Measurements from ENCODE around the gene RTKN. TPM values are rescaled to one million over a fixed set of nuclear protein-coding genes. Genes with fewer than 3 reads are reported as not detected.

RTKN gene
- total RNA-seq, 5 donors from 2014 or later (not counting 1 experiment from before 2014, with no cell fraction given) = 0.93 to 1.7 (median 0.96) TPM; not detected in 1

DNA sequence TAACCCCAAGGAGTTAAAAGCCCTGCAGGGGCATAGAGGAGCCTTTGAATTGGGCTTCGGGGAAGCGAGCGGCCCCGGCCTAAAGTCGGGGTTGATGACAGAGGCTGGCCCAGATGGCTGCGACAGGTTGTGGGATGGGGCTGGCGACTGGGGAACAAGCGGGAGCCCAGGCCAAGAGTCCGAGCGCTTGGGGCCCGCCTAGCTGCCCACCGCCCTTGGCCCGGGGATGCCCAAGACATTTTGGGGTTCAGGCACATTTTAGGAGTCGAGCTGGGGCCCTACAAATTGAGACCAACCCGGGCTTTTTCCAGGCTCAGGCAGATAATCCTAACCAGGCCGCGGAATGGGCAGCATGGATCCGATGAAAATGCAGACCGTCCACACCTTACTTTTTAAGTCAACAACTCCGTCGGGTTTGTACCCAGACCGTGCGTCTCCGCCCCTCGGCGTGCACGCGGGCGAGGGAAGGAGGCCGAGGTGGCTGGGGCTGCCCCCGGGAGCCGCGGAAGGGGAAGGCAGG lies 507 bp downstream of the RTKN start:
- no peak for ATAC-seq (replicated peaks in 1 of 4)
- no peak for DNase-seq
- peaks cover 4 to 54% of the 10 kb centered on the region in 2 experiments for H3K27me3 ChIP-seq (replicated peaks in 1 of 2; ENCODE audit: control insufficient read depth in 2 of 2, extremely low read depth in 1 of 2, insufficient read depth in 2 of 2, low read length in 1 of 2)
- H3K4me1 Mint-ChIP-seq = peaks cover 13 to 15% (median 14%) of the 10 kb centered on the region in 3 donors
- 52% methylated on average over 31 of the region's 33 CpGs for WGBS (ENCODE audit: insufficient coverage)
- no peaks in the 10 kb centered on the region for H3K36me3 Mint-ChIP-seq
- POLR2A ChIA-PET = interaction anchor here in 1 of 2 donors (0.9 kb wide), 1 partner anchor 17 kb away, joined by 3 read pairs; the partner anchor contains the start of gene WBP1
- H3K27me3 Mint-ChIP-seq = peaks cover 21 to 41% of the 10 kb centered on the region in 2 donors
- H3K27ac ChIP-seq (ENCODE audit: low read length) = no peak overlapping the region
- H3K9me3 Mint-ChIP-seq = no peaks in the 10 kb centered on the region
- CTCF ChIA-PET = no interaction called here
- peak overlapping the region; percentile 51 to 59 (median 56) for H3K4me3 Mint-ChIP-seq
- H3K4me1 ChIP-seq (ENCODE audit: control insufficient read depth in 1 of 2, extremely low read depth in 1 of 2, insufficient read depth in 2 of 2, low read length in 2 of 2) = peaks cover 0 to 26% of the 10 kb centered on the region in 2 experiments
- H3K27ac Mint-ChIP-seq = no peak overlapping the region
- H3K9me3 ChIP-seq = no peaks in the 10 kb centered on the region
- no peaks in the 10 kb centered on the region for H3K36me3 ChIP-seq (ENCODE audit: control insufficient read depth in 2 of 2, extremely low read depth in 1 of 2, insufficient read depth in 1 of 2, low read length in 1 of 2)
- peak overlapping the region; percentile 16 to 35 for H3K4me3 ChIP-seq (ENCODE audit: control insufficient read depth in 1 of 2, extremely low read depth in 1 of 2, low read length in 1 of 2)

DNA sequence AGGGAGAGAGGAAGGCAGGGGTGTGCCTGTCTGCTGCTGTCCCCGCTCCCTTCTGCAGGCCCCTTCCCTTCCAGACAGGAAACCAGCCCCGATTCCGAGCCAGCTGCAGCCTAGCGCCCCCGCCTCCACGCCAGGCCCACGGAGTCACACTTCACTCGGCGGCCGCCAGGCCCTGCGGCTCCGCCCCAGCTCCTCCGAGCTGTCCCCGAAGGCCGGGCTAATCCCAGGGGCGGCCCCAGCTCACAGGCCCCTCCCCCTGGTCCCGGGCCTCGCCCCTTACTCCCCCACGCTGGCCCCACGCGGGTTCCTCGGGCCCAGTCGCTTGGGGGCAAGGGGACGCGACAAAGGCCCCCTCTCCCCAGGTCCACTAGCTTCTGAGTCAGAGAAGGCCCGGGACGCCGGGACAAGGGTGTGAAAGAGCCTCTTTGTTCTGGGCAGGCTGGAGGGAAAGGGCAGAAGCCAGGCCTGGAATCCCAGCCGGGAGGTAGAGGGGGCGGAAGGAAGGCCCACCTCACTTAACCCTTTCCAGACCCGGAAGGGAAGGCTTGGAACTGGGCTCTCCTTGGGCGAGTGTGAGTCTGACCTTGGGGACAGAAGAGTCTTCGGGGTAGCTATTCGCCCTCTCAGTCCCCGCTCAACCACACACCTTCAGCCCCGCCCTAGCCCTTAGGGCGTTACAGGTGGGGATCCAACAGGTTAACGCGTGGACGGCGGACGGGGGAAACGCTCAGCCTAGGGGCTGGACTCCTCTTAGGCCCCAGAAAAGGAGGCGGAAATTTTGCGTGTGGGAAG lies 1.2 kb downstream of the RTKN start:
- Mint-ChIP-seq H3K4me3 (peak overlapping the region; percentile 34 to 59 (median 51)), H3K36me3 (no peaks in the 10 kb centered on the region)
- H3K4me3 ChIP-seq (ENCODE audit: control insufficient read depth in 1 of 2, extremely low read depth in 1 of 2, low read length in 1 of 2) = peak overlapping the region; percentile 15 to 56

DNA sequence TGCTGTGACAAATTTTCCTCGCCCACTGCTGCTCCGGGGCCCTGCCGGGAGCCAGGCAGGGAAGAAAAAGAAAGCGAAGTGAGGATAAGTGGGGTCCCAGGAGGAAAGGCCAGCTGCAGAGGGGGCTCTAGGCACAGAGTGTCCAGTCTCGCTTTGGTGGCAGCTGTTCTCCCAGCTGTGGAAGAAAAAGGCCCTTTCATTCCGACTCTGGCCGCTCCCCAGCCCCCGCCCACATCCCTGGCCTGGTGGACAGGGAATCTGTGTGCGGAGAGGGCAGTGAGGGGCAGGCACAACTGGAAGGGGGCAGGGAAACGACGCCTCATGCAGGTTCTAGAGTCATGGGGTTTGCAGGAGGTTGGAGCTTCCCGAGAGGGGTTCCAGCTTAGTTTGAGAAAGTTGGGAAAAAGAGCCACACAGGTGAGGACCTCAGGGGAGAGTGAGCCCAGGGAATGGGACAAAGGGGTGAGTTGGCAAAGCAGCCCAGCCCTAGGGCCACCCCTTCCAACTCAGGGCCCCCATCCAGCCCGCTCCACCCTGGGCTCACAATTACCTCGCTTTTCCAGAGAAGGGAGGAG lies 1.8 kb downstream of the RTKN start:
- H3K9me3 Mint-ChIP-seq = no peaks in the 10 kb centered on the region
- 73% methylated on average over 12 of the region's 14 CpGs for WGBS (ENCODE audit: insufficient coverage)
- CTCF ChIA-PET = no interaction called here
- no peaks in the 10 kb centered on the region for H3K36me3 Mint-ChIP-seq
- H3K27me3 ChIP-seq (replicated peaks in 1 of 2; ENCODE audit: control insufficient read depth in 2 of 2, extremely low read depth in 1 of 2, insufficient read depth in 2 of 2, low read length in 1 of 2) = peaks cover 4 to 52% of the 10 kb centered on the region in 2 experiments
- peak overlapping the region; percentile 15 to 56 for H3K4me3 ChIP-seq (ENCODE audit: control insufficient read depth in 1 of 2, extremely low read depth in 1 of 2, low read length in 1 of 2)
- no peaks in the 10 kb centered on the region for H3K36me3 ChIP-seq (ENCODE audit: control insufficient read depth in 2 of 2, extremely low read depth in 1 of 2, insufficient read depth in 1 of 2, low read length in 1 of 2)
- peaks cover 0 to 26% of the 10 kb centered on the region in 2 experiments for H3K4me1 ChIP-seq (ENCODE audit: control insufficient read depth in 1 of 2, extremely low read depth in 1 of 2, insufficient read depth in 2 of 2, low read length in 2 of 2)
- H3K4me1 Mint-ChIP-seq = peaks cover 13 to 15% (median 14%) of the 10 kb centered on the region in 3 donors
- H3K9me3 ChIP-seq = no peaks in the 10 kb centered on the region
- POLR2A ChIA-PET = interaction anchor here in 1 of 2 donors (1.0 kb wide), 1 partner anchor 18 kb away, joined by 3 read pairs; no protein-coding TSS in a partner anchor
- H3K27ac Mint-ChIP-seq = no peak overlapping the region
- no peak overlapping the region for H3K27ac ChIP-seq (ENCODE audit: low read length)
- no peak for DNase-seq
- no peak for ATAC-seq (replicated peaks in 1 of 4)
- peak overlapping the region; percentile 21 to 59 (median 43) for H3K4me3 Mint-ChIP-seq
- H3K27me3 Mint-ChIP-seq = peaks cover 21 to 39% of the 10 kb centered on the region in 2 donors

More for the DNA sequence above, 1.2 kb downstream of the RTKN start:
- Histone ChIP-seq H3K9me3 (no peaks in the 10 kb centered on the region), H3K27me3 (replicated peaks in 1 of 2; ENCODE audit: control insufficient read depth in 2 of 2, extremely low read depth in 1 of 2, insufficient read depth in 2 of 2, low read length in 1 of 2) (peaks cover 4 to 54% of the 10 kb centered on the region in 2 experiments), H3K4me1 (ENCODE audit: control insufficient read depth in 1 of 2, extremely low read depth in 1 of 2, insufficient read depth in 2 of 2, low read length in 2 of 2) (peaks cover 0 to 26% of the 10 kb centered on the region in 2 experiments), H3K27ac (ENCODE audit: low read length) (no peak overlapping the region), H3K36me3 (ENCODE audit: control insufficient read depth in 2 of 2, extremely low read depth in 1 of 2, insufficient read depth in 1 of 2, low read length in 1 of 2) (no peaks in the 10 kb centered on the region)
- CTCF ChIA-PET = no interaction called here
- H3K27me3 Mint-ChIP-seq = peaks cover 21 to 41% of the 10 kb centered on the region in 2 donors
- no peak overlapping the region for H3K27ac Mint-ChIP-seq
- POLR2A ChIA-PET = interaction anchor here (0.9 to 1.0 kb wide), 2 partner anchors 17 to 18 kb away, joined by 3 read pairs; partner anchors contain the start of gene WBP1 (in 1 of the 2)
- ATAC-seq (replicated peaks in 1 of 4) = peak; percentile 65 to 80 (median 69)
- peak in 13 of 35 experiments; percentile 10 to 53 (median 33) for DNase-seq
- H3K9me3 Mint-ChIP-seq = no peaks in the 10 kb centered on the region
- WGBS (ENCODE audit: insufficient coverage) = 46% methylated on average over 32 of the region's 45 CpGs
- H3K4me1 Mint-ChIP-seq = peaks cover 13 to 15% (median 14%) of the 10 kb centered on the region in 3 donors

DNA sequence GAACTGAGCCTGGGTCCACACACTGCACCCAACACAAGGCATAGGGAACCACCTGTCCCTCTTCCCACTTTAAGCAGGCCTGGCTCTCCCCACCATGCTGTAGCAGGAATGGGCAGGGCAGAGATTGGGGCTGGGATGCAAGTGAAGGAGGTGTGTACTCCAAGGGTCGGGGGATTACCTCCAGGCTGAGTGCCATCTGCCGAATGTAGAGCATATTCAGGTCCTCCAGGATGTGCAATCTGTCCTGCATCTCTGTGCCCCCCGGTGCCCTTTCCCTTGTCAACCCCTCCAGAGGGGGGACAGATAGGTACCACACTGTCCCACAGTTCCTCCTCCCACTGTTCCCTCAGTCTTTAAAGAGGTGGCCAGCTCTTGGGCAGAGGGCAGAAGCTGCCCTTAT lies 2.4 kb downstream of the RTKN start:
- Histone ChIP-seq H3K27me3 (replicated peaks in 1 of 2; ENCODE audit: control insufficient read depth in 2 of 2, extremely low read depth in 1 of 2, insufficient read depth in 2 of 2, low read length in 1 of 2) (peaks cover 4 to 49% of the 10 kb centered on the region in 2 experiments), H3K27ac (ENCODE audit: low read length) (no peak overlapping the region), H3K4me3 (ENCODE audit: control insufficient read depth in 1 of 2, extremely low read depth in 1 of 2, low read length in 1 of 2) (no peak overlapping the region), H3K9me3 (no peaks in the 10 kb centered on the region), H3K36me3 (ENCODE audit: control insufficient read depth in 2 of 2, extremely low read depth in 1 of 2, insufficient read depth in 1 of 2, low read length in 1 of 2) (no peaks in the 10 kb centered on the region), H3K4me1 (ENCODE audit: control insufficient read depth in 1 of 2, extremely low read depth in 1 of 2, insufficient read depth in 2 of 2, low read length in 2 of 2) (peaks cover 0 to 26% of the 10 kb centered on the region in 2 experiments)
- H3K4me3 Mint-ChIP-seq = peak overlapping the region in 1 of 3 donors; percentile 59
- H3K4me1 Mint-ChIP-seq = peaks cover 11 to 14% (median 13%) of the 10 kb centered on the region in 3 donors
- no peak overlapping the region for H3K27ac Mint-ChIP-seq
- H3K36me3 Mint-ChIP-seq = no peaks in the 10 kb centered on the region
- DNase-seq (no peak), ATAC-seq (replicated peaks in 1 of 4) (no peak)
- H3K27me3 Mint-ChIP-seq = peaks cover 18 to 38% of the 10 kb centered on the region in 2 donors
- ChIA-PET CTCF (no interaction called here), POLR2A (no interaction called here)
- 63% methylated on average over 1 of the region's 3 CpGs for WGBS (ENCODE audit: insufficient coverage)
- H3K9me3 Mint-ChIP-seq = no peaks in the 10 kb centered on the region

DNA sequence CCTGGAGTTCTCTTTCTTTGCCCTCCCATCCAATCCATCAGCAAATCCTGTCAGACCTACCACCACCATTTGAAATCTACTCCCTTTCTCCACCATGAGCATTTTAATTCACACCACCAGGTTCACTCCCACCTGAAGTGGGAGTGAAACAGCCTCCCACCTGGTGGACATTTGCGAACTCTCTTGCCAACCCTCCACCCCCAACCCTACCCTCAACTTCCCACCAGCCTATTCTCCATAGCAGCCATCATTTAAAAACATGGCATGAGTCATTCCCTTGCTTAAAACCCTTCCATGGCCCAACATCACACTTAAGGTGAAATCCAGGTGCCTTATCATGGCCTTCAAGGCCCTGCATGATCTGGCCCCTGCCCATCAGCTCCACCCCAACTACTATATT lies 3.5 kb downstream of the RTKN start:
- DNase-seq = no peak
- Histone ChIP-seq H3K4me1 (ENCODE audit: control insufficient read depth in 1 of 2, extremely low read depth in 1 of 2, insufficient read depth in 2 of 2, low read length in 2 of 2) (peaks cover 0 to 26% of the 10 kb centered on the region in 2 experiments), H3K9me3 (no peaks in the 10 kb centered on the region), H3K27me3 (replicated peaks in 1 of 2; ENCODE audit: control insufficient read depth in 2 of 2, extremely low read depth in 1 of 2, insufficient read depth in 2 of 2, low read length in 1 of 2) (peaks cover 4 to 43% of the 10 kb centered on the region in 2 experiments), H3K4me3 (ENCODE audit: control insufficient read depth in 1 of 2, extremely low read depth in 1 of 2, low read length in 1 of 2) (no peak overlapping the region), H3K36me3 (ENCODE audit: control insufficient read depth in 2 of 2, extremely low read depth in 1 of 2, insufficient read depth in 1 of 2, low read length in 1 of 2) (no peaks in the 10 kb centered on the region), H3K27ac (ENCODE audit: low read length) (no peak overlapping the region)
- H3K4me1 Mint-ChIP-seq = peaks cover 11 to 14% (median 13%) of the 10 kb centered on the region in 3 donors
- ChIA-PET CTCF (no interaction called here), POLR2A (no interaction called here)
- whole genome bisulfite sequencing (ENCODE audit: insufficient coverage) = 100% methylated on average over 1 of the region's 1 CpG
- no peak overlapping the region for H3K4me3 Mint-ChIP-seq
- H3K27ac Mint-ChIP-seq = no peak overlapping the region
- H3K27me3 Mint-ChIP-seq = peaks cover 18 to 36% of the 10 kb centered on the region in 2 donors
- no peaks in the 10 kb centered on the region for H3K9me3 Mint-ChIP-seq
- no peak for ATAC-seq (replicated peaks in 1 of 4)
- no peaks in the 10 kb centered on the region for H3K36me3 Mint-ChIP-seq
